Measurements from ENCODE around the gene PLXNA2.

PLXNA2 gene

GRCh38 chr1:207996636-207997035 lies 247.5 kb downstream of the PLXNA2 start:
- TF ChIP-seq, protein P1, sequence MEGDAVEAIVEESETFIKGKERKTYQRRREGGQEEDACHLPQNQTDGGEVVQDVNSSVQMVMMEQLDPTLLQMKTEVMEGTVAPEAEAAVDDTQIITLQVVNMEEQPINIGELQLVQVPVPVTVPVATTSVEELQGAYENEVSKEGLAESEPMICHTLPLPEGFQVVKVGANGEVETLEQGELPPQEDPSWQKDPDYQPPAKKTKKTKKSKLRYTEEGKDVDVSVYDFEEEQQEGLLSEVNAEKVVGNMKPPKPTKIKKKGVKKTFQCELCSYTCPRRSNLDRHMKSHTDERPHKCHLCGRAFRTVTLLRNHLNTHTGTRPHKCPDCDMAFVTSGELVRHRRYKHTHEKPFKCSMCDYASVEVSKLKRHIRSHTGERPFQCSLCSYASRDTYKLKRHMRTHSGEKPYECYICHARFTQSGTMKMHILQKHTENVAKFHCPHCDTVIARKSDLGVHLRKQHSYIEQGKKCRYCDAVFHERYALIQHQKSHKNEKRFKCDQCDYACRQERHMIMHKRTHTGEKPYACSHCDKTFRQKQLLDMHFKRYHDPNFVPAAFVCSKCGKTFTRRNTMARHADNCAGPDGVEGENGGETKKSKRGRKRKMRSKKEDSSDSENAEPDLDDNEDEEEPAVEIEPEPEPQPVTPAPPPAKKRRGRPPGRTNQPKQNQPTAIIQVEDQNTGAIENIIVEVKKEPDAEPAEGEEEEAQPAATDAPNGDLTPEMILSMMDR (IDR thresholded peaks at IDR 0.05) = no peak

DNA sequence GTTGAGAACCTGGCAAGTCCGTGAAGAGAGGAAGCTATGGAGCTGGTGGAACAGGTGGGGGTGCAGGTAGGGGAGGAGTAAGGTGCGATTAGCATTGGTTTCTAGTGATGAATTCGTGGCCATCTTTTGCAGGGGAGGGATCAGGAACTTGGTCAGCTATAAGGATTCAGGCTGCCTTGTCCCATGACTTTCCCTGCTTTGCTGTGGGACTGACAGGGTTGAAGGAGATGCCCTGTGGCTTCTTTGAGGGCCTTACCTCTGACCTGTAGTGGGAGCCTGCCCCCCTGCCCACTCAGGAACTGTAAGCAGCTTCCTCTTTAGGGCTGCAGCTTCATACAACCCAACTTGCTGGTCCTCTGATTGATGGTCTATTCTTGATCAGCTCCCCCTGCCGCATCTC lies 248.6 kb downstream of the PLXNA2 start:
- TF ChIP-seq, protein P1 (IDR thresholded peaks at IDR 0.05) = no peak

DNA sequence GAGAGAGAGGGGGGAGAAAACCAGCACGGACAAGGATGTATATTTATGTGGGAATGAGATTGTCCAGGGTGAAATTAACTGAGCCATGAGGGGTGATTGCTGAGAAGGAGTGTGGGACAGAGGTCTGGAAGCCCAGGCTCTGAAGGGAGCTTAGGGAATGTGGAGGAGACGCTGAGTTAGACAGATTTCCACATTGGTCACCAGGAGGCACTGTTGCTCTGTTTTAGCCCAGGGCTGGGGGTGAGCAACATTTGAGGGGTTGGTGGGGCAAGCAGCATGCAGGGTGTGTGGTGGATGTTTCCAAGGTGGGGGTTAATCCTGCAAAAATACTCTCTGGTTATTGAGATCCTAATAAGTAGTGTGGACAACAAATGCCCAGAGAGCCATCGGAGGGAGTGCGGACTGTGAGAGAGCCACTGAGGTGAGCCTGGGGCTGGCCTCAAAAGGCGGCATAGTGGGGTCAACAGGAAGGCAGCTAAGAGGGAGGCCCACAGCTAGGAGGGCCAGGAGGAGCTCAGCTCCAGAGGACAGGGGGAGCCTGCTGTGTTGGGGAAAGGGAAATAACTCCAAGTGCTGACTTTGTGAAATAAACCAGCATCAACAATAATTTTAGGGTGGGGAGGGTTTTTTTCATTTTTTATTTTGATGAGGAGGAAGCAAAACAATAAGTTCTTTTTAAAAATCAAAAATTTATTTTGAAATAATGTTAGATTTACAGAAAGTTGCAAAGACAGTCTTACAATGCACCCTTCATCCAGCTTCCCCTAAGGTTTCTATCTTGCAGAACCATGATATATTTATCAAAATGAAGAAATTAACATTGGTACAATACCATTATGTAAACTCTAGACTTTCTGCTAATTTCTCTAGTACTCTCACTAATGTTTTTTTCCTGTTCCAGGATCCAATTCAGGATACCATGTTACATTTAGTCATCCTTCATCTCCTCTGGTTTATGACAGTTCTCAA lies 250.4 kb downstream of the PLXNA2 start:
- TF ChIP-seq, protein P1 (IDR thresholded peaks at IDR 0.05) = peak; percentile 66

DNA sequence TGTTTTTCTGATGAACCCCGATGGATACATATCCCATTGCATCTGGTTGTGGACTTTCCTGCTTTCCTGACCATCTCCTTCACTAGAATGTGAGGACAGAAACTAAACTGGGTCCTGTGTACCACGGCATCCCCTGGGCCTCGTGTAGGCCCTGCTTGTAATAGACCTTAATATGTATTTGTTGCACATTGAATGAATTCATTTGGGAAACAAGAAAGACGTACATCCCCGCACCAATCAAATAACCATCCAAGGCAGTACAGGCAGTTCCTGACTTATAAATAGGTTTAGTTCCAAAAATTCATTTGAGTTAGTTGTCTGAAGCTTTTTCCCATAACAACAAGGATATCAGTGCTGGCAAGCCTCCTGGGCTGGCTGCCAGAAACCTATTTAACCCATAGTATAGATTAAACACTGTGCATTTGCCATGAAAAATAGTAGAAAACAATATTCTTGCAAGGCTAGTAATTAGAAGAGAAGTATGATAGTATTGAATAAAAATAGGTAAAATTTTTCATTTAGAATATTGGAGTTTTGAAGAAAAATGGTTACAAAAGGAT lies 251.4 kb downstream of the PLXNA2 start:
- TF ChIP-seq, protein P1 (IDR thresholded peaks at IDR 0.05) = no peak

DNA sequence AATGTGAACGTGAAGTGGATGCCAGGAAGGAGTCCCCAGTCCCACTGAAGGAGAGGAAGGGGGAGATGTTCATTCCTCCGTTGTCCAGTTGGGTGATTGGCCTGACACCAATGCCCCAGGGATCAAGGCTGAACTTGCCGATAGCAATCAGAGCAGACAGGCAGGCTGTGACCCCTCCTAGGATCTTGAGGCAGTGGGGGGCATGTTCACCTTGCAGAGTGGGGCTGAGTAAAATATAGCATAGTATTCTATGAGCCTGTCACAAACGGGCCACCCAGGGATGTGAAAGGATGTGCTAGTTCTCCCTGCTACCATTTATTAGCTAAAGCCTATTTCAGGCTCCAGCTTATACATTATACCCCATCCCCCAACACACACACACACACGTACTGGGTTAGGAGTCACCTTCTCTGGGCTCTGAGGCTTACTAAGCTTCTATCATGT lies 252.6 kb downstream of the PLXNA2 start:
- TF ChIP-seq, protein P1 (IDR thresholded peaks at IDR 0.05) = no peak

- TF ChIP-seq, protein P1 (IDR thresholded peaks at IDR 0.05) = no peak
These were observed 253.2 kb downstream of the PLXNA2 start for GRCh38 chr1:207990876-207991582.

DNA sequence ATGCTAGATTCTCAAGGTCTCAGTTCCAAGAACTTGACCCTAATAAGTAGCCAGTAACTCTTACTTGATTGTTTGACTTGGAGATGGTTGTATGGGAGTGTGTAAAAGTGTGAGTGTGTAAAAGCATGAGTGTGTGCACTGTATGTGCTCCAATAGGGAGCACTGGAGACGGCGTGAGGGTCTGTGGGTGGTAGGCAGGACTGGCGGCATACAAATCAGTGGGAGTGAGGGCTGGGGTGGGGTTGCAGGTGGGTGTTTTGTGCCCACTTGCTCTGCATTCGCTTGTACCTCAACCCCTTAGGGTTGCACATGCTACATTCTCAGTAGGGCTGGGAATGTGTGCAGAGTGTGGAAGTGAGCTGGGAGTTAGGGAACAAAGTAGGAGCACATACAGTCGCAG lies 253.7 kb downstream of the PLXNA2 start:
- TF ChIP-seq, protein P1 (IDR thresholded peaks at IDR 0.05) = no peak

Data from LNCAP (cell line).